Posterior vena cava (tissue), 2 donors: ENCODE measurements around the gene C12orf57. TPM values are rescaled to one million over a fixed set of nuclear protein-coding genes. Genes with fewer than 3 reads are reported as not detected.

Source experiments
- DNase-seq: peaks from one replicate; pipeline ENCODE4 v3.0.0-alpha.2; 2020; ENCODE audit warnings: low spot score
- intact Hi-C, 2 donors: fragments of 100-400 bp; cut with DNase I; formaldehyde crosslinking; loops; one replicate each; pipeline versions ENCODE4 v1.14.1 to v1.14.2; 2022 to 2023
- microRNA-seq, 2 donors: library from miRNA; unstranded; fragments of <30 nt; microRNA quantifications; one replicate each; pipeline ENCODE4 v1.2.0, GENCODE V29; 2020 to 2021; ENCODE audit warnings: borderline microRNAs expressed in 2 of 2
- total RNA-seq, 2 donors: library from RNA; stranded (reverse); fragmentation: NEBNext Ultra II Directional; extraction: Animal tissue kit (Norgen Biotek cat#: 25700); gene quantifications; one replicate each; pipeline ENCODE4 v1.2.1, GENCODE V29; 2021
- donor health status: DM: yes; HTN: yes; CAD: no.
- donor health status: DM: yes; HTN: yes; CAD: no.

The C12orf57 gene
- total RNA-seq, 2 donors from 2014 or later, result 189 to 206 TPM

DNA sequence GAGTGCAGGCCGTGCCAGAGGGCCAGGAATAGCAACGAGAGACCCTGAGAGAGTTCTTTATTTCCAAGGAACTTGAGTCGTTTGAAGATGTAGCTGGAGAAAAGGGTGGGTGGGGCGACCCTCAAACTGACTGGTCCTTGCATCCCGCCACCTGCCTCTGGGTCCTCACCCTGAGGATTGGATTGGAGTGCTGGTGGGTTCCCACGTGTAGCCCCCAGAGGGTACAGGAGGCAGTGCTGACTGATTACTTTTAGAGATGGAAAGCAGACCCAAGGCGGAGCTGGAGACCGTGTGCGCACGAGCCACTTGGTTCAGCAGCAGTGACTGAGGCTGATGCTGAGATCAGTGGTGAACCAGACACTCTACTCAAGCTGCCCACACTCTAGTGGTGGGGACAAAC, 33.8 kb downstream of the C12orf57 start:
- no peak for DNase-seq
- intact Hi-C loops, result no loop called here

GRCh38 chr12:6978188-6978587, 34.4 kb downstream of the C12orf57 start:
- DNase-seq, result no peak

DNA sequence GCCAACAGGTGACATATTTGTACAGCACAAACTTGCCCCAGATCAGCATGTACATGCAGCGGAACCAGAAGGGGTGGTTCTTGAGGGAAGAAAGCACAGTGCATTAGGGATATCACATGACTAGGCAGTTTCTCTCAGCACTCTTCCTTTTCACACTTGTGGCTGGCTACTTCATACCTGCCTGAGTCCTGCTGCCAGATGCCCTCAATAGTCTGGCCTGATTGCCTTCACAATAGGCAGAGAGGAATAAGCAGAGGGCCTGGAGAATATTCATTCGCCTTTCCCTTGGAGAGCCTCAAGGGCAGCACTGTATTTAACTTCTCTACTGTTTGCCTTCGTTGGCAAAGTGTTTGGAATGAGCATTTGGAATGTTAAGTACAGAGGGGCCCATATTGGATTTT, 34.8 kb downstream of the C12orf57 start:
- no peak for DNase-seq
- intact Hi-C loops, result no loop called here

More at GRCh38 chr12:6978188-6978587, 34.4 kb downstream of the C12orf57 start:
- intact Hi-C loops, result no loop called here

- intact Hi-C loops, result no loop called here
- DNase-seq, result no peak
Measured at GRCh38 chr12:6979021-6979420, 35.2 kb downstream of the C12orf57 start.

- intact Hi-C loops, result no loop called here
- DNase-seq, result no peak
Measured at GRCh38 chr12:6979453-6979852, 35.6 kb downstream of the C12orf57 start.

DNA sequence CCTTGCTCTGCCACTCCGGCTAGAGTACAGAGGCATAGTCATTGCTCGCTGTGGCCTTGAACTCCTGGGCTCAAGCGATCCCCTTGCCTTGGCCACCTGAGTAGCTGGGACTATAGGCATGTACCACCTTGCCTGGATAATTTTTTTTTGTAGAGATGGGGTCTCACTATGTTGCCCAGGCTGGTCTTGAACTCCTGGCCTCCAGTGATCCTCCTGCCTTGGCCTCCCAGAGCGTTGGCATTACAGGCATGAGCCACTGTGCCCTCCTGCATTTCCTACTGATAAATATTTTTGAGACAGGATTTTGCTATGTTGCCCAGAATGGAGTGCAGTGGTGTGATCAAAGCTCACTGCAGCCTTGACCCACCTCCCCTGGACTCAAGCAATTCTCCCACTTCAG, 36.3 kb downstream of the C12orf57 start:
- intact Hi-C loops, result no loop called here
- no peak for DNase-seq

DNA sequence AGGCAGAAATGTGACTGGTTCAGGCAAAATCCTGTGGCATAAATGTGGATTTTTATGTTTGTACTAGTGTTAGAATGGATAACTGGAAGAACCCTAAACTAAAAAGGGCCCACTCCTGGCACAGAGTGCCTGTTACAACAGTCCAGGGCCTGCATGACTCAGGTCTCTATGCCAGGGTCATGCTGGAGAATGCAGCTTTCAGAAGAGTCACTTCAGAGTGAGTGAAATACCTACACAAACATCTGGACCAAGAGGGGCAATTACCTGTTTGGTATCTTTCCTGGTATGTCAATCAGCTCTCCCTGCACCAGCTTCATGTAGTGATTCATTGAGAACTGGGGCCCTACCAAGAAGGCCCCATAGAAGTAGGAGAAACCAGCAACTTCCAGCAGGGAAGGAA, 36.9 kb downstream of the C12orf57 start:
- no peak for DNase-seq
- intact Hi-C loops, result no loop called here

DNA sequence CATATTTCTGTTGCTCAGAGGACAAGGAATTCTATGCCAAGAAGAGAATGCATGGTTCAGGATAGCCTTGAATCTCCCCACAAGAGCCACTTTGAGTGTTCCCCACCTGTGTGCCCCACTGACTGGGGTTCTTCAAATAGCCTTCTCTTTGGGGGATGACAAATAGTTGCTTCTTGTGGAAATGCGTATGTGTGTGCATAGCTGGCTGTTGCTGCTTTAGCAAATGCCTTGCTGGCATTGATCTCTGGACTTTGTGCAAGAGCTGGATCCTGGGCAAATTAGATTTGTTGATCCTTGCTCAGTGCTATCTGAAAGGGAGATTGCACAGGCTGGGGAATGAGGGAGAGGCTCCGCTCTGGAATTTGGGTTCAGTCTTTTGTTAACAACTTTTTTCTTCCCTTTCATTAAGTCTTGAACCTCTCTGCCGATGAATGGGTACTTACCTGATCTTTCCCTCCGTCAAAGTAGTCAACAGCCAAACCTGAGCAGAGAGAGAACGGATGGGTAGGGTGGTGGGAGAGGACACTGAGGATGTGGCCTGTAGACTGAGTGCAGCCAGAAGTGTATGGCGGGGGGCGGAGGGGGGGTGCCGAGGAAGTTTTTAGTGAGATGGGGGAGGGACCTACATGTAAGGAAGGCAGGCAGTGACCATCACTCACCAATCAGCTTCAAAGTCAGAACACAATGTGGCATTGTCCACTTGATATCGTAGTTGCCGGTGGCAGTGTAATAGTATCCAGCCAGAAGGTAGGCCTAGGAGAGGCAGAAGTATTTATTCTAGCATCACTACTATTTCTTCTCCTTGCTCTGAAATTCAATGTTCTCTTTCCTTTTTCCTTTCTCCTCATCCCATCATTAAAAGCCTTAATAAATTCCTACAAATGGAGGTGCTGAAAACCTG, 37.6 kb downstream of the C12orf57 start:
- DNase-seq, result no peak
- intact Hi-C loops, result no loop called here

- DNase-seq, result no peak
- intact Hi-C loops, result no loop called here
Measured at GRCh38 chr12:6982532-6982931, 38.7 kb downstream of the C12orf57 start.

DNA sequence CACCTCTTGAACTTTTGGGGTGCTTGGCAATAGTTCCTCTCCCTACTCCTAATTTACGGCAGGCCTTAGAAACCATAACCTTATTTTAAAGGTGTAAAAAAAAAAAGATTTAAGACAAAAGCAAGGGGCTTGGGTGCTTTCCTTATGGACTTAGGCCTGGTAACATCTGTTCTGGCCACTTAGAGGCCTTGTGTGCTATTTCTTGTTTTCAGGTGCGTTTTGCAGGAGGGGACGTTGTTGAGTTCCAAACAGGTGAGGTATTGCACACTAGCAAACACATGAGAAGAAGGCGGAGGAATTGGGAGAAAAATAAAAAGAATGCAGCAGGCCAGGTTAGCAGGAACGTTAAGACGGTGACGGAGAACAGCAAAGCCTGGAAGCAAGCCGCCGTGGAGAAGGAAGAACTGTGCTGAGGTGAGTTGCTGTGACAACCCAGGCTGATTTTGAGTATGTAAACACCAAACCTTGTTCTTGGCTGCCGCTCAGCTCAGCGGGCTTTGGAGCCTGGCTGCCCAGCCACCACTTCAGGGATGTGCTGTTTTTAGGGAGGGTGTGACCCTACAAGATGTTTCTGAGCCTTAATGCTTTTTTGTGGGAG, 44.2 kb downstream of the C12orf57 start:
- no peak for DNase-seq

More for the DNA sequence above, 44.2 kb downstream of the C12orf57 start:
- intact Hi-C loops, result no loop called here

Small RNA genes within 50 kb of the gene (microRNA-seq; reads per million reads assigned to microRNA genes)
- gene MIR141 (2.9 to 14.9 reads per million in 2 donors), gene MIR200C (63.2 to 110 reads per million in 2 donors)

Other genes starting within 250 kb of the C12orf57 start
- under 1 TPM in 1 of 2 donors, not detected in 1; 0.69 TPM for gene PIANP, start 243.2 kb upstream of the C12orf57 start, total RNA-seq
- 10 to 100 TPM; 46.0 to 54.5 TPM for gene COPS7A, start 220.0 kb upstream of the C12orf57 start, total RNA-seq
- gene MLF2, start 190.9 kb upstream of the C12orf57 start, total RNA-seq, result 100 to 1,000 TPM; 106 to 145 TPM
- gene PTMS, start 177.7 kb upstream of the C12orf57 start, total RNA-seq, result 100 to 1,000 TPM; 373 to 398 TPM
- 1 to 10 TPM in 1 of 2 donors, under 1 TPM in 1; 0.57 to 1.2 TPM for gene LAG3, start 171.5 kb upstream of the C12orf57 start, total RNA-seq
- gene CD4, start 154.5 kb upstream of the C12orf57 start, total RNA-seq, result 10 to 100 TPM; 12.9 to 36.0 TPM
- 1 to 10 TPM; 3.9 to 5.1 TPM for gene GPR162, start 122.2 kb upstream of the C12orf57 start, total RNA-seq
- gene P3H3, start 115.6 kb upstream of the C12orf57 start, total RNA-seq, result 10 to 100 TPM; 37.7 to 59.9 TPM
- 1 to 10 TPM; 3.6 to 4.0 TPM for gene GNB3, start 103.1 kb upstream of the C12orf57 start, total RNA-seq
- under 1 TPM; 0.46 to 0.52 TPM for gene CDCA3, start 92.7 kb upstream of the C12orf57 start, total RNA-seq
- gene USP5, start 91.9 kb upstream of the C12orf57 start, total RNA-seq, result 10 to 100 TPM; 87.0 to 91.1 TPM
- gene TPI1, start 76.5 kb upstream of the C12orf57 start, total RNA-seq, result 100 to 1,000 TPM; 303 to 366 TPM
- 1 to 10 TPM; 4.9 to 6.9 TPM for gene SPSB2, start 70.7 kb upstream of the C12orf57 start, total RNA-seq
- 1 to 10 TPM; 5.3 to 6.7 TPM for gene LRRC23, start 39.2 kb upstream of the C12orf57 start, total RNA-seq
- gene ENO2, start 29.4 kb upstream of the C12orf57 start, total RNA-seq, result 10 to 100 TPM; 45.6 to 57.1 TPM
- 100 to 1,000 TPM in 1 of 2 donors, 10 to 100 TPM in 1; 97.0 to 106 TPM for gene ATN1, start 16.1 kb upstream of the C12orf57 start, total RNA-seq
- gene RNU7-1, start 206 bp upstream of the C12orf57 start, total RNA-seq, result not detected
- gene PTPN6, start 7.3 kb downstream of the C12orf57 start, total RNA-seq, result 10 to 100 TPM; 18.7 to 31.4 TPM
- 100 to 1,000 TPM in 1 of 2 donors, 10 to 100 TPM in 1; 98.8 to 110 TPM for gene PHB2, start 26.6 kb downstream of the C12orf57 start, total RNA-seq
- 10 to 100 TPM; 38.4 to 43.9 TPM for gene EMG1, start 26.9 kb downstream of the C12orf57 start, total RNA-seq
- gene LPCAT3, start 74.5 kb downstream of the C12orf57 start, total RNA-seq, result 10 to 100 TPM; 24.2 to 29.0 TPM
- 100 to 1,000 TPM; 585 to 986 TPM for gene C1S, start 116.7 kb downstream of the C12orf57 start, total RNA-seq
- 1,000 to 10,000 TPM; 1,008 to 1,686 TPM for gene C1R, start 148.4 kb downstream of the C12orf57 start, total RNA-seq
- gene C1RL, start 165.2 kb downstream of the C12orf57 start, total RNA-seq, result 100 to 1,000 TPM in 1 of 2 donors, 10 to 100 TPM in 1; 79.5 to 122 TPM
- 1 to 10 TPM; 5.1 to 5.7 TPM for gene RBP5, start 184.9 kb downstream of the C12orf57 start, total RNA-seq
- gene CLSTN3, start 186.3 kb downstream of the C12orf57 start, total RNA-seq, result 10 to 100 TPM; 31.0 to 31.7 TPM
- 10 to 100 TPM; 34.7 to 39.6 TPM for gene PEX5, start 245.7 kb downstream of the C12orf57 start, total RNA-seq